HG02938 (cell line): ENCODE data around the gene PSMB11.

Experiments
- ATAC-seq: cut with Tn5 transposase; IDR thresholded peaks from one replicate; pipeline ENCODE4 v1.9.1; 2021; ENCODE audit warnings: mild to moderate bottlenecking, moderate library complexity; ENCODE audit not compliant: unreplicated experiment

PSMB11 gene

GRCh38 chr14:23076785-23077408, 34.9 kb downstream of the PSMB11 start:
- no peak for ATAC-seq

DNA sequence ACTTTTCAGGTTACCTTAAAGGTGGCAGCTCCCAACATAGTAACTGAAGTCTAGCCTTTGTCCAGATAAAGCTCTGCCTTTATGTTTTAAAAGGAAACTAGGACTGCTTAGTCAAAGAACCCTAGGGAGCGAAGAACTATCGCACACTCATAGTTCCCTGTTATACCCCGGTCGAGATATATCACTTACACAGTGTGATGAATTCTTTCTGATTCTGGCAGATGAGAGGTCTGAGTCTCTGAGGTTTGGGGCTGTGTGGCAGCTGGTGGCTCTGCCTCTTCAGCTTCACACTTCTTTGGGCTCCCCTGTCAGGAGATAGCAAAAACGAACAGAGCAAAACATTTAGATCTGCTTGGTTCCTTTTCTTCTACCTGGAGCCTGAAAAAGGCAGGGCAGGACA, 36.0 kb downstream of the PSMB11 start:
- no peak for ATAC-seq

DNA sequence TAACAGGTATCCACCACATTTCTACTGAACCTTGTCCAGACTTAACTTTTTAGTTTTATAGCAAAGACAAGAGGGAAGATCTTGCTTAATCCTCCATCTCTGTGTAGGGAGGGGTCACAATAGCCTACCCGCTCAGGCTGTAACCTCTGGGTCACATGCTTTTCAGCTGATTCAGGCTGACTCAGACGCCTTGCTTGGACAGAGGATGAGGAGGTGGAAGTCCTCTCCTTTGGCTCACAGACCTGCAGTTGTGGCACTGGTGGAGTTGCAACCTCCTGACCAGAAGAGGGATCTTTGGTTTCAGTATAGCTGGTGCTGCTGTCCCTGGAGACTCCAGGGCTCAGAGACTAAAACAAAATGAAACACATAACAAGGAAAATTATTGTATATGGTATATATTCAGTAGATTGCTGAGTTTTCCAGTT, 36.7 kb downstream of the PSMB11 start:
- no peak for ATAC-seq

DNA sequence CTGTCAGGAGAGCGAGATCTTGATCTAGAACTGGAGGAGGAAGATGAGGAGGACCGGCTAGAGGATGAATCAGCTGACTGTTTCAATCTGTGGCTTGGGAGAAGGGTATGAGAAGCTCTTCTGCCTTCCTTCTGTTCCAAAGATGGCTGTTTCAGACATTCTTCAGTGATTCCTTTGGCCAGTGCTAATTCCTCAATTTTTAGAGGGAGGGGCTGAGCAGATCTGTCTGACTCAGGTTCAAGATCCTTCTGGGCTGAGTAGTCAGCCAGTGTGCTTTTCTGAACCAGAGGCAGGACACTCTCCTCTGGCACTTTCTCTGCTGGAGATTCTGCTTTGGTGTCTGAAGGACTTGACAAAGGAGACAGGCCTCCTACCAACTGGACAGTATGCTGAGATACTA, 37.7 kb downstream of the PSMB11 start:
- no peak for ATAC-seq

DNA sequence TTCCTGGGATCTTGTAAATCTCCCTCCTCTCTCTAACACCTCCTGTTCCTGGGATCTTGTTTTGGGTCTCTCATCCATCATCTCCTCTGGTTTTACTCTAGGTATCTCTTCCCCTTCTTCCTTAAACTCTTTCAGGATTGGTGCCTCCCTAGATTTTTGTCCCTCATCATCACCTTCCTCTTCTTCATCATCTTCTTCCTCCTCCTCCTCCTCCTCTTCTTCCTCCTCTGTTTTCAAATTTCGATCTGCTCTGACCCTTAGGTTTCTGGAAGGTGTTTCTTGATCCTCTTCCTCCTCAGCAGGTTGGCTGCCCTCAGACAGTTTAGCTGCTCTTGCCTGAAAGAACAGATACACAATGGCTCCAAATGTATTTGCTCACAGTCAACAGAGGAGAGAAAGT, 38.5 kb downstream of the PSMB11 start:
- ATAC-seq: no peak

DNA sequence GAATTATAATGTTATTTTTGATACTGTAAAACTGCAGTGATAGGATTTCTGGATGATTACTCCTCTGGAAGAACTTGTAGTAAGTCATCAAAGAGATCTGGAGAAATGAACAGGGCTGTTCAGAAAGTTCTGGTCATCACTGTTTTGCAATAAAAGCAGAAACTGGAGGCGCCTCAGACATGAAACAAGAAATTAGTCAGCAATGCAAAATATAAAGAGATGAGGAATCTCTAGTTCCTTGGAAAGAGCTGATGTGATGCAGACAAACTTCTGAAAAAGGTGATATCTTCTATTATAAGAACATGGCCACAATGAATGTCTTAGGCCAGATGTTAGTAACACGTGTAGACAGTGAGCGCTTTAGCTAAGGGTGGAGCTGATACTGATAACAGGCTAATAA, 43.4 kb downstream of the PSMB11 start:
- no peak for ATAC-seq

- no peak for ATAC-seq
Observed at GRCh38 chr14:23086565-23086964, 44.6 kb downstream of the PSMB11 start.

DNA sequence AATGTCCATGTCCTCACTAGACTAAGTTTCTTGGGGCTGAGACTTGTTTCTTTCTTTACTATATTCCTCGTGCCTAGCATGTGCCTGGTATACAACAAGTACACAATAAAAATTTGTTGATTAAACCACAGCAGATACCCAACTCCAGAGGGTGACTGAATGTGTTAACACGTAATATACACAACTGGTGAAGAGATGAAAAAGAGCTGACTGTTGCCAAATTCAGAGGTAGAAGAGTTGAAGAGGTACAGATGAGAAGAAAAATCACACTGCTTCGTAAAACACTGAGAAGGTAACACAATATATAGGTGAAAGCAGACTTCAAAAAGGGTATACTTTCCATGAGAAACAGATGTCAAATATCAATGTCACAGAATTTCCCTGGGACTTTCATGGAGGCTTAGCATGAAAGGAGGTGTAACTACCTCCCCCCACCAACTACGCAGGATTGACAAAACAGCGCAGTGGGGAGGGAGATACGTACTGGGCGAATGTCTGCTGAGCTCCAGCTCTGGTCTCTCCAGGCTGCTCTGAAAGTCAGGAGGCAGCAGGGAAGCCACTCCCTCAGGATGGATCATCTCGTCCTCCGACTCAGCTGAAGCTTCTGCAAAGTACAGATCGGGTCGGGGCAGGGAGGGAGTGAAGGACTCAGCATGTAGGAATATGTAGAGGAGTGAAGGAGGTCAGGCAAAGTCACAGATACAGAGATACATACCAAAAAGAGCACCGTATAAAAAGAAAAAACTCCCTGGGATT, 47.7 kb downstream of the PSMB11 start:
- ATAC-seq: no peak

GRCh38 chr14:23090254-23090636, 48.2 kb downstream of the PSMB11 start:
- no peak for ATAC-seq

GRCh38 chr14:23091294-23092225, 49.5 kb downstream of the PSMB11 start:
- ATAC-seq: no peak

- no peak for ATAC-seq
Observed at GRCh38 chr14:23093104-23093503, 51.1 kb downstream of the PSMB11 start.

DNA sequence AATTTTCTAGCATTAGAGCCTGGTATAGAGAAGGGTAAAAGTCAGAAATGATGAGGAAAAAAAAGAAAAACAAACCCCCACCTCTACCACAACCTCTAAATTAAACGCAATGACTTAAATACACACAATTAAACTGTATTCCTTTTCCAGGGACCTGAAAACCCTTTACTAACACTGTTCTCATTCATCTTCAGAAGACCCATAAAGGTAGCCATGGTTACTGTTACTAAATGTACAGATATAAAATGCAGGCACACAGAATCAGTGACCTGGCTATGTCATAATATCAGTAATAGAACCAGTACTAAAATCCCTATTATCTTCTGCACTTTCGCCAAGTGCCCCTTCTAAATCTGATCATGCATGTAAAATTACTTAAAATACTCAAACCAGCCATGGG, 51.5 kb downstream of the PSMB11 start:
- ATAC-seq: no peak
